Hepatocyte (in vitro differentiated cells): ENCODE measurements around the gene CDC34. TPM values are rescaled to one million over a fixed set of nuclear protein-coding genes. Genes with fewer than 3 reads are reported as not detected.

Experiments
- DNase-seq: peaks from one replicate; pipeline ENCODE4 v3.0.0-alpha.2; 2016; ENCODE audit warnings: low spot score
- H2AFZ ChIP-seq: fragments of 200-600 bp; sonication (generic); 2 replicates; pipeline ENCODE4 v1.6.0; 2016; ENCODE audit warnings: antibody characterized with exemption, mild to moderate bottlenecking
- H3K27ac ChIP-seq: fragments of 200-600 bp; sonication (generic); 2 replicates; pipeline ENCODE4 v1.5.1; 2016; ENCODE audit warnings: mild to moderate bottlenecking
- H3K27me3 ChIP-seq: fragments of 200-600 bp; sonication (generic); 2 replicates; pipeline ENCODE4 v1.6.1; 2016
- H3K36me3 ChIP-seq: fragments of 200-600 bp; sonication (generic); replicated peaks from 2 replicates; pipeline ENCODE4 v1.5.1; 2016; ENCODE audit warnings: low read depth; ENCODE audit not compliant: insufficient read depth
- H3K4me1 ChIP-seq: fragments of 200-600 bp; sonication (generic); 2 replicates; pipeline ENCODE4 v1.5.1; 2016; ENCODE audit warnings: mild to moderate bottlenecking, moderate library complexity; ENCODE audit not compliant: insufficient read depth
- H3K4me2 ChIP-seq: fragments of 200-600 bp; sonication (generic); 2 replicates; pipeline ENCODE4 v1.6.0; 2016
- H3K4me3 ChIP-seq: fragments of 200-600 bp; sonication (generic); 2 replicates; pipeline ENCODE4 v1.5.1; 2016; ENCODE audit warnings: mild to moderate bottlenecking
- H3K79me2 ChIP-seq: fragments of 200-600 bp; sonication (generic); 2 replicates; pipeline ENCODE4 v1.6.0; 2017; ENCODE audit warnings: mild to moderate bottlenecking
- H3K9me2 ChIP-seq: fragments of 200-600 bp; sonication (generic); replicated peaks from 2 replicates; pipeline ENCODE4 v1.6.0; 2017; ENCODE audit warnings: mild to moderate bottlenecking; ENCODE audit not compliant: insufficient read depth
- H3K9me3 ChIP-seq: fragments of 200-600 bp; sonication (generic); 2 replicates; pipeline ENCODE4 v1.5.1; 2016; ENCODE audit warnings: low read depth, mild to moderate bottlenecking
- H4K20me1 ChIP-seq: fragments of 200-600 bp; sonication (generic); 2 replicates; pipeline ENCODE4 v1.6.0; 2016; ENCODE audit warnings: mild to moderate bottlenecking; ENCODE audit not compliant: insufficient read depth, poor library complexity, severe bottlenecking
- EZH2 ChIP-seq: fragments of 200-600 bp; sonication (generic); IDR thresholded peaks from 2 replicates; pipeline ENCODE4 v1.6.1; 2016; ENCODE audit warnings: antibody characterized with exemption, mild to moderate bottlenecking, borderline replicate concordance
- EZH2phosphoT487 ChIP-seq: fragments of 200-600 bp; sonication (generic); IDR thresholded peaks from one replicate; pipeline ENCODE4 v1.6.1; 2018; ENCODE audit warnings: antibody characterized with exemption, mild to moderate bottlenecking, low read depth, moderate library complexity; ENCODE audit not compliant: unreplicated experiment, severe bottlenecking
- WGBS: methylation state at CpG from one replicate; pipeline ENCODE4 v1.1.6; 2016; ENCODE audit warnings: low lambda C conversion rate; ENCODE audit errors: missing lambda C conversion rate; 5-methylcytosine and 5-hydroxymethylcytosine counted together
- polyA plus RNA-seq: library from polyadenylated mRNA; unstranded; fragments of >200 nt; fragmentation: Nextera tagmentation; extraction: Ambion mirVana; gene quantifications from 2 replicates; pipeline ENCODE4 v1.2.1, GENCODE V29; 2016
- total RNA-seq: library from RNA; depleted of rRNA; stranded (reverse); fragments of >200 nt; gene quantifications from 2 replicates; pipeline ENCODE4 v1.2.3, GENCODE V29; 2014
- TF ChIP-seq, protein P1 (sequence below): fragments of 200-600 bp; sonication (generic); IDR thresholded peaks from 2 replicates; pipeline ENCODE4 v1.5.1; 2016; ENCODE audit warnings: antibody characterized with exemption, mild to moderate bottlenecking; ENCODE audit not compliant: poor library complexity

The CDC34 gene
- total and polyA plus RNA-seq, 2 experiments from 2014 or later = 105 to 196 TPM

DNA sequence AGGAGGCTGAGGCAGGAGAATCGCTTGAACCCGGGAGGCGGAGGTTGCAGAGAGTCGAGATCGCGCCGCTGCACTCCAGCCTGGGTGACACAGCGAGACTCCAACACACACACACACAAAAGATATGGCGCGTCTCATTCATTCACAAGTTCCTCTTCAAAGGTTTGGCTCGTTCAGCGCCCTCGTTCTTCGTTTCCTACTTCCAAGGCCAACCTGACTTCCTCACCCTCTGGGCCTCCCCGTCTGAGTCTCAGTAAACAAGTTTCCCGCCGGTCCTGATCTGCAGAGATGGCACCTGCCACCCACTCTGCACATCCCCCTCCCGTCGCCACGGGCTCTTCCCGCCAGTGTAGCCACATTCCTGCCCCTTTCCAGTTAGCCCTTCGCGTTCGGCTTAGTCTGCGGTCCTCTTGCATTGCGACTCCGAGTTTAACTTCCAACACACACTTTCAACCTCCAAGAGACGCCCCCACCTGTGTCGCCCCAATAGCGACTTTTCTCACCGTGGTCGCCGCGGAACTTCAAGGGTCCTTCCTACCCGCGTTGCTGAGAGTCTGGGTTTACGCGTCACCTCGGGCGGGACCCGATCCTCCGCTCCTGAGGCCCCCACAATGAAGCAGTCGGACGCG lies 39.5 kb downstream of the CDC34 start:
- Histone ChIP-seq H2AFZ (peak overlapping the region; percentile 96), H4K20me1 (peaks cover 32% of the 10 kb centered on the region), H3K27me3 (no peaks in the 10 kb centered on the region), H3K4me3 (peak overlapping the region; percentile 34), H3K79me2 (peaks cover 36% of the 10 kb centered on the region), H3K36me3 (no peaks in the 10 kb centered on the region), H3K27ac (peak overlapping the region; percentile 72), H3K4me1 (peaks cover 32% of the 10 kb centered on the region), H3K4me2 (peak overlapping the region; percentile 73), H3K9me3 (no peaks in the 10 kb centered on the region), H3K9me2 (no peaks in the 10 kb centered on the region)
- peak; percentile 67 for DNase-seq
- 6% methylated on average over 45 of the region's 45 CpGs for WGBS
- TF ChIP-seq EZH2 = no peak
- TF ChIP-seq, protein P1, sequence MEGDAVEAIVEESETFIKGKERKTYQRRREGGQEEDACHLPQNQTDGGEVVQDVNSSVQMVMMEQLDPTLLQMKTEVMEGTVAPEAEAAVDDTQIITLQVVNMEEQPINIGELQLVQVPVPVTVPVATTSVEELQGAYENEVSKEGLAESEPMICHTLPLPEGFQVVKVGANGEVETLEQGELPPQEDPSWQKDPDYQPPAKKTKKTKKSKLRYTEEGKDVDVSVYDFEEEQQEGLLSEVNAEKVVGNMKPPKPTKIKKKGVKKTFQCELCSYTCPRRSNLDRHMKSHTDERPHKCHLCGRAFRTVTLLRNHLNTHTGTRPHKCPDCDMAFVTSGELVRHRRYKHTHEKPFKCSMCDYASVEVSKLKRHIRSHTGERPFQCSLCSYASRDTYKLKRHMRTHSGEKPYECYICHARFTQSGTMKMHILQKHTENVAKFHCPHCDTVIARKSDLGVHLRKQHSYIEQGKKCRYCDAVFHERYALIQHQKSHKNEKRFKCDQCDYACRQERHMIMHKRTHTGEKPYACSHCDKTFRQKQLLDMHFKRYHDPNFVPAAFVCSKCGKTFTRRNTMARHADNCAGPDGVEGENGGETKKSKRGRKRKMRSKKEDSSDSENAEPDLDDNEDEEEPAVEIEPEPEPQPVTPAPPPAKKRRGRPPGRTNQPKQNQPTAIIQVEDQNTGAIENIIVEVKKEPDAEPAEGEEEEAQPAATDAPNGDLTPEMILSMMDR = no peak
- no peak for TF ChIP-seq EZH2phosphoT487

DNA sequence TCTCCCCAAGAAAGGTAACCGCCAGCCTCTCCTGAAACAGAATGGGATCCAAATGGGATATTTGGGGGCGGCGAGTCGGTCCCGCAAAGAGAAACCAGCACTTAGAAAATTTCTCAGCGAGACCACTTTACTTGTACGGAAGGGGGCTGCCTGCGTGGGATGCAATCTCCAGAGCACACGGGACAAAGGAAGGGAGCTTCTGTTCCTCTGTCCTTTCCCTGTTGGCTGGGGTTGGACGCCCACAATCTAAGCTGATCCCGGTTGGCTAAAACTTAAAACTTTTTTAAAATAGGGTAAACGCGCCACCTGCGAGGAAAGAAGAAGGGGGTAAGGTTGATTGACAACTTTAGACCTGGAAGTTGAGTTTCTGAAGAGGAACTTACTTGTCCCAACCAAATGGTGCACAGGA lies 40.0 kb downstream of the CDC34 start:
- Histone ChIP-seq H3K9me2 (no peaks in the 10 kb centered on the region), H3K27ac (peak overlapping the region; percentile 72), H2AFZ (peak overlapping the region; percentile 96), H4K20me1 (peaks cover 37% of the 10 kb centered on the region), H3K79me2 (peaks cover 41% of the 10 kb centered on the region), H3K27me3 (no peaks in the 10 kb centered on the region), H3K9me3 (no peaks in the 10 kb centered on the region), H3K4me1 (peaks cover 35% of the 10 kb centered on the region), H3K4me2 (peak overlapping the region; percentile 73), H3K4me3 (peak overlapping the region; percentile 34), H3K36me3 (no peaks in the 10 kb centered on the region)
- DNase-seq = peak; percentile 50
- WGBS = 2% methylated on average over 14 of the region's 14 CpGs
- TF ChIP-seq, protein P1 = no peak
- no peak for TF ChIP-seq EZH2
- no peak for TF ChIP-seq EZH2phosphoT487

GRCh38 chr19:572140-572742 lies 40.7 kb downstream of the CDC34 start, which contains the start of gene BSG:
BSG (plus strand) TSS chr19:572596; CDS start chr19:572635, 39 bp downstream.
- no peaks in the 10 kb centered on the region for H3K9me2 ChIP-seq
- H3K4me3 ChIP-seq = peak within 1 kb of the TSS; percentile 87
- no peaks in the 10 kb centered on the region for H3K27me3 ChIP-seq
- H3K79me2 ChIP-seq = peaks cover 48% of the 10 kb centered on the region
- peaks cover 31% of the 10 kb centered on the region for H3K4me1 ChIP-seq
- peak within 1 kb of the TSS; percentile 96 for H2AFZ ChIP-seq
- peak within 1 kb of the TSS; percentile 89 for H3K27ac ChIP-seq
- no peaks in the 10 kb centered on the region for H3K9me3 ChIP-seq
- TF ChIP-seq, protein P1 = no peak
- no peak for TF ChIP-seq EZH2
- no peak for TF ChIP-seq EZH2phosphoT487
- peak; percentile 100 for DNase-seq
- peaks cover 44% of the 10 kb centered on the region for H4K20me1 ChIP-seq
- H3K4me2 ChIP-seq = peak within 1 kb of the TSS; percentile 99
- no peaks in the 10 kb centered on the region for H3K36me3 ChIP-seq
- WGBS = under 1% methylated on average over 68 of the region's 79 CpGs
